Uterus (tissue), 2 donors: ENCODE data around the gene TMEM125.

Source experiments
- POLR2A ChIP-seq, 2 donors: fragments of 450-650 bp; IDR thresholded peaks; one replicate each; pipeline ENCODE4 v1.6.1; 2016; ENCODE audit warnings: antibody characterized with exemption in 2 of 2, mild to moderate bottlenecking in 1 of 2, moderate library complexity in 1 of 2
- TF ChIP-seq, protein P1 (sequence below), 4 experiments: fragments of 200-600 bp in 2 of 4; fragments of 450-650 bp in 2 of 4; sonication (generic) in 2 of 4; IDR thresholded peaks; one replicate each; pipeline ENCODE4 v1.5.1; 2016 to 2019; ENCODE audit warnings: antibody characterized with exemption in 4 of 4, mild to moderate bottlenecking in 2 of 4, moderate library complexity in 1 of 4

DNA sequence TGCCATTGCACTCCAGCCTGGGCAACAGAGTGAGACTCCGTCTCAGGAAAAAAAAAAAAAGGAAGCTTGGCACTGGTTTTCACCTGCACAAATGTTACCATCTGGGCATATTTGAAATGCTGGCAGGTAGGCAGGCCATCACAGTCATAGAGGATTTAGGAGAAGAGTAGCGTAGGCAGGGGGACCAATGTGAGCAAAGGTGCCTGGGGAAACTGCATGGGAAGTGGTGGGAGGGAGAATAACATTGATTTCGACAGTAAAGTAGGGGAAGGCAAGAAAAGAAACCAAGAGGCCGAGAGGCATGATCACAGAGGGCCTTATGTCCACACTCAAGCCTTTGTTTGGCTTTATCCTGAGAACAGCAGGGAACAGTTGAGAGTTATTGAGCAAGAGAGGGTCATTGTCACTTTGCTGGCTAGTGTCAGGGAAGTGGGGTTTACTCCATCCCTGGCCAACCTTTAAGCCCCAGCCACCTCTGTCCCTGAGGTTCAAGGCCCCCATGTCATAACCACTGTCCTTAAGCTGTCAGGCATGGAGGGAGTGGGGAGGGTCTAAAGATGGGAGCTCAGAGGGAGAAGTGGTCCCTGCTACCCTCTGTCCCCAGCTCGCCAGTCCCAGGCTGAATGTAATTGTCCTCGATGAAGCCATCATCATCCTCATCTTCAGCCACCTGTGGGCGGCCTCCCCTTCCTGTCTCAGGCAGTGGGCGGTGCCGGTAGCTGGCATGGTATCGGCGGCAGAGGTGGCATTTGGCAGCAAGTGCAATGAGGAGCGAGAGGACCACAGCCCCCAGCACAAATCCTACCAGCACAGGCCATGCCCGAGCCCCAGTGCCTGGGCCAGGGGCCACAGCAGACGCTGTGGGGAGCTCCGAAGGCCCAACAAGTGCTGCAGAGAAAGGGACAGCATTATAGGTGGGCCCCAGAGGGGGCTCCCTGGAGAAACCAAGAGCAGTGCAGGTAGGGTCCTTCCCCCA is 12.7 kb downstream of the TMEM125 start:
- TF ChIP-seq, protein P1, sequence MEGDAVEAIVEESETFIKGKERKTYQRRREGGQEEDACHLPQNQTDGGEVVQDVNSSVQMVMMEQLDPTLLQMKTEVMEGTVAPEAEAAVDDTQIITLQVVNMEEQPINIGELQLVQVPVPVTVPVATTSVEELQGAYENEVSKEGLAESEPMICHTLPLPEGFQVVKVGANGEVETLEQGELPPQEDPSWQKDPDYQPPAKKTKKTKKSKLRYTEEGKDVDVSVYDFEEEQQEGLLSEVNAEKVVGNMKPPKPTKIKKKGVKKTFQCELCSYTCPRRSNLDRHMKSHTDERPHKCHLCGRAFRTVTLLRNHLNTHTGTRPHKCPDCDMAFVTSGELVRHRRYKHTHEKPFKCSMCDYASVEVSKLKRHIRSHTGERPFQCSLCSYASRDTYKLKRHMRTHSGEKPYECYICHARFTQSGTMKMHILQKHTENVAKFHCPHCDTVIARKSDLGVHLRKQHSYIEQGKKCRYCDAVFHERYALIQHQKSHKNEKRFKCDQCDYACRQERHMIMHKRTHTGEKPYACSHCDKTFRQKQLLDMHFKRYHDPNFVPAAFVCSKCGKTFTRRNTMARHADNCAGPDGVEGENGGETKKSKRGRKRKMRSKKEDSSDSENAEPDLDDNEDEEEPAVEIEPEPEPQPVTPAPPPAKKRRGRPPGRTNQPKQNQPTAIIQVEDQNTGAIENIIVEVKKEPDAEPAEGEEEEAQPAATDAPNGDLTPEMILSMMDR (IDR thresholded peaks at IDR 0.05): no peak
- no peak for TF ChIP-seq POLR2A (IDR thresholded peaks at IDR 0.05)
